Kidney (tissue), 14 donors: ENCODE measurements around the gene HDAC9. TPM values are rescaled to one million over a fixed set of nuclear protein-coding genes. Genes with fewer than 3 reads are reported as not detected.

ENCODE experiments used
- DNase-seq, 5 donors: peaks; one replicate each; pipeline ENCODE4 v3.0.0-alpha.2; 2013 to 2020
- FAIRE-seq: peaks from 2 replicates; lab custom pipeline; 2012; peaks lifted over from hg19 to GRCh38; lab: Jason Lieb, UNC
- H3K27ac ChIP-seq, 2 donors: one replicate each; pipeline ENCODE4 v1.7.0; 2013; ENCODE audit warnings: low read depth in 2 of 2, low read length in 2 of 2, inconsistent platforms in 1 of 2
- H3K27me3 ChIP-seq: one replicate; pipeline ENCODE4 v1.7.1; 2013; ENCODE audit warnings: low read length, inconsistent platforms; ENCODE audit not compliant: control insufficient read depth, insufficient read depth
- H3K36me3 ChIP-seq, 3 donors: one replicate each; pipeline versions ENCODE4 v1.7.0 to v1.7.1; 2013; ENCODE audit warnings: low read length in 3 of 3, control low read depth in 1 of 3, inconsistent platforms in 1 of 3; ENCODE audit not compliant: insufficient read depth in 3 of 3, control insufficient read depth in 2 of 3
- H3K4me1 ChIP-seq, 3 donors: one replicate each; pipeline versions ENCODE4 v1.7.0 to v1.7.1; 2013; ENCODE audit warnings: low read length in 3 of 3, inconsistent platforms in 1 of 3, low read depth in 1 of 3; ENCODE audit not compliant: control insufficient read depth in 2 of 3, insufficient read depth in 2 of 3
- H3K4me3 ChIP-seq, 3 donors: one replicate each; pipeline versions ENCODE4 v1.7.0 to v1.8.1; 2013; ENCODE audit warnings: low read length in 3 of 3, control low read depth in 1 of 3, inconsistent platforms in 1 of 3
- H3K9ac ChIP-seq, 3 donors: one replicate each; pipeline versions ENCODE4 v1.7.0 to v1.7.1; 2013; ENCODE audit warnings: low read length in 3 of 3, control low read depth in 1 of 3, inconsistent platforms in 1 of 3
- H3K9me3 ChIP-seq, 3 donors: one replicate each; pipeline versions ENCODE4 v1.7.0 to v1.7.1; 2013; ENCODE audit warnings: low read length in 3 of 3, control low read depth in 1 of 3, inconsistent platforms in 1 of 3; ENCODE audit not compliant: control insufficient read depth in 2 of 3, insufficient read depth in 1 of 3
- intact Hi-C: fragments of 100-400 bp; cut with DNase I; formaldehyde crosslinking; loops from one replicate; pipeline ENCODE4 v1.11.1; 2022
- polyA plus RNA-seq: library from polyadenylated mRNA; stranded (reverse); fragments of 350-450 nt; fragmentation: Illumina TruSeq; extraction: RNeasy Lipid Tissue Mini Kit (QIAGEN cat#74804); gene quantifications from one replicate; pipeline ENCODE4 v1.2.3, GENCODE V29; 2014; ENCODE audit warnings: low read depth, low replicate concordance; ENCODE audit not compliant: insufficient read depth
- total RNA-seq: library from RNA; stranded (reverse); fragmentation: NEBNext Ultra II Directional; extraction: Animal tissue kit (Norgen Biotek cat#: 25700); gene quantifications from one replicate; pipeline ENCODE4 v1.2.1, GENCODE V29; 2021
- TF ChIP-seq, protein P1 (sequence below): IDR thresholded peaks from 3 replicates; pipeline ENCODE4 v1.5.1; 2012; ENCODE audit warnings: mild to moderate bottlenecking, moderate library complexity, borderline replicate concordance; ENCODE audit not compliant: insufficient read depth; ENCODE audit errors: extremely low read depth
- donor health status: control.
- donor health status: control.
- donor health status: control.
- donor health status: control.
- donor health status: control.
- donor health status: DM: yes; HTN: yes; CAD: no.
- donor health status: Normal renal cell carcinoma (clear cell type).

HDAC9 gene
- total and polyA plus RNA-seq, 2 donors from 2014 or later = 2.1 to 22.1 TPM

DNA sequence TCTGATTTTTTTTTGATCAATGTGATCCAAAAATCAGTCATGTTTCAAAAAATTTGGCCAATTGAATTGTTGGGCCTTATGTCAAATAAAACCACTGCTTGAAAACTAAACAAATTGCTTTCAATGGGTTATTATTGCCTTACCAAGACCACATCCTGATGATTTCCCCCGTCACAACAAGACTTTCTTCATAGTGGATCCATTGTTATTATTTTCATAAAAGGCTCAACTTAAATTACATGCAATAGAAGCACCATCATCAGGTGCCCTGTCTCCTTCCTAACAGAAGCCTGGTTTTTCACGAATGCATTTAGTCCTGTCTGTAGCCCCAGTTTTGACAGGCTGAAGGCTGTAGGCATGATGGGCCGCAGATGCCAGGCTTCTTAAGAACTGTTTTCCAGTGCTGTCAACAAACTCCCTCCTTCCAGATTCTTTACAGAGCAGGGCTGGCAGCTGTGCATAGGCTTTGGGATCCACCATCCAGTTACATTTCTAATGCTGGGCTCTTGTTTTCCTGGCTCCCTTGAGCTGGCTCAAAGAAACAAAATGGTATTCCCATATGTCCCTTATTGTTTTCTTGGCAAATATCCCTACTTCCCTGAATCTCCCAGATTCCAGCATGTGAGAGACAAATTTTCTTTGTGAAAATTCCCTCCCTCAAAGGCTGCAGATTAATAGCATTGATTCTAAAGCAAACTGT, 319.9 kb downstream of the HDAC9 start:
- no peak for DNase-seq
- Histone ChIP-seq H3K27ac (no peak overlapping the region), H3K9me3 (peaks cover 0 to 3% (median 0%) of the 10 kb centered on the region in 3 donors), H3K36me3 (no peaks in the 10 kb centered on the region), H3K9ac (no peak overlapping the region), H3K4me1 (no peaks in the 10 kb centered on the region), H3K4me3 (no peak overlapping the region), H3K27me3 (no peaks in the 10 kb centered on the region)
- TF ChIP-seq, protein P1, sequence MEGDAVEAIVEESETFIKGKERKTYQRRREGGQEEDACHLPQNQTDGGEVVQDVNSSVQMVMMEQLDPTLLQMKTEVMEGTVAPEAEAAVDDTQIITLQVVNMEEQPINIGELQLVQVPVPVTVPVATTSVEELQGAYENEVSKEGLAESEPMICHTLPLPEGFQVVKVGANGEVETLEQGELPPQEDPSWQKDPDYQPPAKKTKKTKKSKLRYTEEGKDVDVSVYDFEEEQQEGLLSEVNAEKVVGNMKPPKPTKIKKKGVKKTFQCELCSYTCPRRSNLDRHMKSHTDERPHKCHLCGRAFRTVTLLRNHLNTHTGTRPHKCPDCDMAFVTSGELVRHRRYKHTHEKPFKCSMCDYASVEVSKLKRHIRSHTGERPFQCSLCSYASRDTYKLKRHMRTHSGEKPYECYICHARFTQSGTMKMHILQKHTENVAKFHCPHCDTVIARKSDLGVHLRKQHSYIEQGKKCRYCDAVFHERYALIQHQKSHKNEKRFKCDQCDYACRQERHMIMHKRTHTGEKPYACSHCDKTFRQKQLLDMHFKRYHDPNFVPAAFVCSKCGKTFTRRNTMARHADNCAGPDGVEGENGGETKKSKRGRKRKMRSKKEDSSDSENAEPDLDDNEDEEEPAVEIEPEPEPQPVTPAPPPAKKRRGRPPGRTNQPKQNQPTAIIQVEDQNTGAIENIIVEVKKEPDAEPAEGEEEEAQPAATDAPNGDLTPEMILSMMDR = no peak
- no peak for FAIRE-seq
- intact Hi-C loops = no loop called here

DNA sequence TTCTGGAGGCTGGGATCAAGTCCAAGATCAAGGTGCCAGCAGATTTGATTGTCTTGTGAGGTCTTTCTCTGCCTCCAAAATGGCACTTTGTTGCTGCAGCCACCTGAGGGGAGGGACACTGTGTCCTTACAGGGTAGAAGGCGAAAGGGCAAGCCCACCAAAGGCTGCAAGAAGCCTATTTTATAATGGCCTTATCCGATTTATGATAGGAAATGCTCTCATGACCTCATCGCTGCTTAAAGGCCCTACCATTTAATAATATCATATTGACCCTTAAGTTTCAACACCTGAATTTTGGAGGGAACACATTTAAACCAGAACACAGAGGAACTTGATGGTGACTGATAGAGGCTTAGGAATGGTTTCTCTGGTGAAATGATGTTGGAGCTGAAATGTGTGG, 325.4 kb downstream of the HDAC9 start:
- Histone ChIP-seq H3K4me1 (no peaks in the 10 kb centered on the region), H3K27ac (no peak overlapping the region), H3K27me3 (no peaks in the 10 kb centered on the region), H3K9ac (no peak overlapping the region), H3K9me3 (no peaks in the 10 kb centered on the region), H3K4me3 (no peak overlapping the region), H3K36me3 (no peaks in the 10 kb centered on the region)
- TF ChIP-seq, protein P1 = no peak
- intact Hi-C loops = no loop called here
- no peak for DNase-seq
- no peak for FAIRE-seq

DNA sequence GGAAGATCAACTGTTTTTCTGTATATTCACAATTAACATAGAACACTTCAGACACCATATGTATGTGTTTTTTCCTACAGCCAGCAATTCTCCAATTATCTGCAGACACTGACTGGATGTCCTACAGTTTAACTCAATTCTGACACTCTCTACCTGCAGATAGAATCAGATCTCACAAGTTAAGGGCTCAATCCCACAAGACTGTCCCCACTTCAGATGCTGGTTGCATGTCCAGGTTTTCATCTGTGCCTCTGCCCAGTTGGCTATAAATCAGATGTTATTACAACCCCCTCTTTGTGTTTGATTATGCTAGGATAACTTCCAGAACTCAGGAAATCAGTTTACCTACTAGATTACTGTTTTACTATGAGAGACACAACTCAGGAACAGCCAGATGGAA, 326.0 kb downstream of the HDAC9 start:
- Histone ChIP-seq H3K9me3 (no peaks in the 10 kb centered on the region), H3K9ac (no peak overlapping the region), H3K4me1 (no peaks in the 10 kb centered on the region), H3K4me3 (no peak overlapping the region), H3K36me3 (no peaks in the 10 kb centered on the region), H3K27me3 (no peaks in the 10 kb centered on the region), H3K27ac (no peak overlapping the region)
- DNase-seq (no peak), FAIRE-seq (no peak)
- TF ChIP-seq, protein P1 = no peak
- intact Hi-C loops = no loop called here
